GM12801 (cell line): ENCODE data around the gene DGUOK.

Experiments used
- CTCF ChIP-seq: IDR thresholded peaks from one replicate; pipeline ENCODE4 v1.5.1; 2011; ENCODE audit warnings: control low read depth; ENCODE audit not compliant: insufficient read length; ENCODE audit errors: extremely low read depth

DGUOK gene

GRCh38 chr2:73926493-73927327, at the start of gene DGUOK:
DGUOK (plus strand) TSS chr2:73926880; CDS start chr2:73926911, 31 bp downstream.
- no peak for TF ChIP-seq CTCF

- no peak for TF ChIP-seq CTCF
These were observed 49.4 kb upstream of the DGUOK start for GRCh38 chr2:73877071-73877802.

GRCh38 chr2:73885406-73885805, 41.3 kb upstream of the DGUOK start:
- TF ChIP-seq CTCF, result no peak

GRCh38 chr2:73886357-73886756, 40.3 kb upstream of the DGUOK start:
- no peak for TF ChIP-seq CTCF

GRCh38 chr2:73888388-73888787, 38.3 kb upstream of the DGUOK start:
- TF ChIP-seq CTCF, result no peak

- TF ChIP-seq CTCF, result no peak
These were observed 37.5 kb upstream of the DGUOK start for GRCh38 chr2:73889206-73889605.

GRCh38 chr2:73890301-73891092, 36.2 kb upstream of the DGUOK start:
- no peak for TF ChIP-seq CTCF
